HepG2 (cell line): Measurements from ENCODE around the gene TMCC2.

Source experiments
- CCAR2 ChIP-seq: fragments of 200-400 bp; formaldehyde crosslinking; optimal IDR thresholded peaks from 2 replicates; pipeline ENCODE3; 2018; ENCODE audit warnings: low read depth, mild to moderate bottlenecking, low read length, moderate library complexity
- EZH2 ChIP-seq: conservative IDR thresholded peaks from 2 replicates; pipeline ENCODE4 v1.6.1; 2012; ENCODE audit warnings: mild to moderate bottlenecking, low read depth, low read length, moderate library complexity
- FOXP4 ChIP-seq: sonication (generic); formaldehyde crosslinking; IDR thresholded peaks from 2 replicates; pipeline ENCODE4 v1.4.0; 2020; ENCODE audit warnings: missing genetic modification reagents
- NAIF1 ChIP-seq: sonication (generic); formaldehyde crosslinking; IDR thresholded peaks from 2 replicates; pipeline ENCODE4 v1.5.0; 2020; ENCODE audit warnings: mild to moderate bottlenecking, missing genetic modification reagents, borderline replicate concordance
- POLR2A ChIP-seq, 2 experiments: IDR thresholded peaks; 2 replicates each; pipeline ENCODE4 v1.6.1; 2011; ENCODE audit warnings: low read depth in 2 of 2, low read length in 2 of 2, mild to moderate bottlenecking in 1 of 2, moderate library complexity in 1 of 2; ENCODE audit not compliant: insufficient read depth in 1 of 2
- RAD21 ChIP-seq: fragments of 450-650 bp; formaldehyde crosslinking; IDR thresholded peaks from 2 replicates; pipeline ENCODE4 v1.5.0; 2020; ENCODE audit warnings: mild to moderate bottlenecking
- TCF7L2 ChIP-seq: IDR thresholded peaks from 2 replicates; pipeline ENCODE4 v1.6.1; 2011; ENCODE audit warnings: mild to moderate bottlenecking, low read depth, low read length, moderate library complexity
- THAP9 ChIP-seq: sonication (generic); formaldehyde crosslinking; IDR thresholded peaks from 2 replicates; pipeline ENCODE4; 2020; ENCODE audit warnings: missing genetic modification reagents, mild to moderate bottlenecking, borderline replicate concordance
- TF ChIP-seq, protein P1 (sequence below): sonication (generic); formaldehyde crosslinking; IDR thresholded peaks from 2 replicates; pipeline ENCODE4 v1.5.0; 2020; ENCODE audit warnings: mild to moderate bottlenecking, missing genetic modification reagents, moderate library complexity

DNA sequence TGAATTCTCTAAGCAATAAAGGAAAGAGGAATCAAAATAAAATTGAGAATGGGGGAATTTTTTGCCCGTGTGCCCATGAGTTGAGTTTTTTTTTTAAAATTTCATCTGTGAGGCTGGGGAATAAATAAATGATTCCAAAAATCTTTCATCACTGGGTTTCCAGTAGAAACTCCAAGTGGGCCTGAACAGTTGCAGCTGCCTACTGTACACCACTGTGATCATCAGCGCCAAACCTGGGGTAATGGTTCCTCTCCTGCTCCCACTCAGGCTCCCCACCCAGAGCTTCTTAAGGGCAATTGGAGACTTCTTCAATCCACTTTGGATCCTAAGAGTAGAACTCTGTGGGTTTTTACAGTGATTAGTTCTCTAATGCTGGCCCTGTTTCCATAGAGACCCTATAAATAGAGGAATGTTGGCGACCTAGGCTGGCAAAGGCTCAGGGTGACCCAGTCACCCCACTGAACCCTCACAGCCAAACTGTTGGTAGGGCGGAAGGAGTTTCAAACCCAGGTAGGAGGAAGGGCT, 9.3 kb downstream of the TMCC2 start:
- TF ChIP-seq NAIF1 (CRISPR knock-in tag), result no peak
- TF ChIP-seq EZH2, result no peak
- TF ChIP-seq RAD21 (CRISPR knock-in tag), result no peak
- TF ChIP-seq FOXP4 (CRISPR knock-in tag), result no peak
- TF ChIP-seq THAP9 (CRISPR knock-in tag), result no peak
- TF ChIP-seq TCF7L2, result no peak
- no peak for TF ChIP-seq POLR2A (IDR thresholded peaks at IDR 0.05; ENCODE audit: insufficient read depth in 1 of 2, low read depth in 2 of 2, low read length in 2 of 2)
- TF ChIP-seq, protein P1, sequence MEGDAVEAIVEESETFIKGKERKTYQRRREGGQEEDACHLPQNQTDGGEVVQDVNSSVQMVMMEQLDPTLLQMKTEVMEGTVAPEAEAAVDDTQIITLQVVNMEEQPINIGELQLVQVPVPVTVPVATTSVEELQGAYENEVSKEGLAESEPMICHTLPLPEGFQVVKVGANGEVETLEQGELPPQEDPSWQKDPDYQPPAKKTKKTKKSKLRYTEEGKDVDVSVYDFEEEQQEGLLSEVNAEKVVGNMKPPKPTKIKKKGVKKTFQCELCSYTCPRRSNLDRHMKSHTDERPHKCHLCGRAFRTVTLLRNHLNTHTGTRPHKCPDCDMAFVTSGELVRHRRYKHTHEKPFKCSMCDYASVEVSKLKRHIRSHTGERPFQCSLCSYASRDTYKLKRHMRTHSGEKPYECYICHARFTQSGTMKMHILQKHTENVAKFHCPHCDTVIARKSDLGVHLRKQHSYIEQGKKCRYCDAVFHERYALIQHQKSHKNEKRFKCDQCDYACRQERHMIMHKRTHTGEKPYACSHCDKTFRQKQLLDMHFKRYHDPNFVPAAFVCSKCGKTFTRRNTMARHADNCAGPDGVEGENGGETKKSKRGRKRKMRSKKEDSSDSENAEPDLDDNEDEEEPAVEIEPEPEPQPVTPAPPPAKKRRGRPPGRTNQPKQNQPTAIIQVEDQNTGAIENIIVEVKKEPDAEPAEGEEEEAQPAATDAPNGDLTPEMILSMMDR, result no peak
- TF ChIP-seq CCAR2, result no peak
